Liver (tissue), 9 donors: ENCODE data around the gene PCNX2. TPM values are rescaled to one million over a fixed set of nuclear protein-coding genes. Genes with fewer than 3 reads are reported as not detected.
A peak's percentile ranks its signal among the peaks of the same experiment; 100 is the strongest.

Source experiments
- DNase-seq: peaks from one replicate; pipeline ENCODE4 v3.0.0-alpha.2; 2017; ENCODE audit warnings: low spot score
- H3K27ac ChIP-seq, 2 donors: one replicate each; pipeline ENCODE4 v1.7.0; 2013; ENCODE audit warnings: inconsistent platforms in 2 of 2, low read length in 2 of 2, control low read depth in 1 of 2, low read depth in 1 of 2, mild to moderate bottlenecking in 1 of 2
- H3K27me3 ChIP-seq, 4 donors: one replicate each; pipeline versions ENCODE4 v1.6.1 to v1.7.0; 2013; ENCODE audit warnings: low read length in 3 of 4, inconsistent platforms in 1 of 4, mild to moderate bottlenecking in 1 of 4, moderate library complexity in 1 of 4; ENCODE audit not compliant: control insufficient read depth in 4 of 4, insufficient read depth in 4 of 4
- H3K36me3 ChIP-seq, 4 donors: one replicate each; pipeline versions ENCODE4 v1.6.1 to v1.7.0; 2013; ENCODE audit warnings: low read length in 3 of 4, mild to moderate bottlenecking in 3 of 4, low read depth in 1 of 4, moderate library complexity in 1 of 4; ENCODE audit not compliant: control insufficient read depth in 4 of 4, insufficient read depth in 3 of 4
- H3K4me1 ChIP-seq, 4 donors: one replicate each; pipeline versions ENCODE4 v1.6.1 to v1.7.0; 2013; ENCODE audit warnings: low read length in 3 of 4, mild to moderate bottlenecking in 3 of 4, moderate library complexity in 1 of 4; ENCODE audit not compliant: control insufficient read depth in 4 of 4, insufficient read depth in 4 of 4
- H3K4me3 ChIP-seq, 3 donors: one replicate each; pipeline versions ENCODE4 v1.6.1 to v1.7.0; 2013; ENCODE audit warnings: low read length in 3 of 3, control low read depth in 1 of 3, low read depth in 1 of 3, mild to moderate bottlenecking in 1 of 3
- H3K9ac ChIP-seq, 2 donors: one replicate each; pipeline ENCODE4 v1.7.0; 2013; ENCODE audit warnings: low read length in 2 of 2, mild to moderate bottlenecking in 2 of 2, moderate library complexity in 2 of 2, control low read depth in 1 of 2, low read depth in 1 of 2
- H3K9me3 ChIP-seq, 4 donors: one replicate each; pipeline versions ENCODE4 v1.6.1 to v1.7.0; 2013; ENCODE audit warnings: low read length in 3 of 4; ENCODE audit not compliant: control insufficient read depth in 4 of 4
- CTCF ChIP-seq: fragments of 150-350 bp; IDR thresholded peaks from 2 replicates; pipeline ENCODE4 v1.5.1; 2017; ENCODE audit warnings: improper control_type of control experiment, low read depth, low read length; ENCODE audit not compliant: missing input control
- EGR1 ChIP-seq, 2 donors: IDR thresholded peaks; 2 replicates each; pipeline ENCODE4 v1.6.1; 2016 to 2018; ENCODE audit warnings: antibody characterized with exemption in 2 of 2, low read depth in 2 of 2
- FOXA1 ChIP-seq: IDR thresholded peaks from 2 replicates; pipeline ENCODE4 v1.6.1; 2016; ENCODE audit warnings: antibody characterized with exemption
- FOXA2 ChIP-seq: IDR thresholded peaks from 2 replicates; pipeline ENCODE4 v1.6.1; 2016; ENCODE audit warnings: antibody characterized with exemption
- GABPA ChIP-seq, 2 donors: IDR thresholded peaks in 1 of 2; conservative IDR thresholded peaks in 1 of 2; 2 replicates each; pipeline ENCODE4 v1.6.1; 2016; ENCODE audit warnings: antibody characterized with exemption in 2 of 2, mild to moderate bottlenecking in 1 of 2, moderate library complexity in 1 of 2
- HNF4A ChIP-seq, 2 donors: conservative IDR thresholded peaks; 2 replicates each; pipeline ENCODE4 v1.6.1; 2016; ENCODE audit warnings: antibody characterized with exemption in 2 of 2, mild to moderate bottlenecking in 2 of 2
- HNF4G ChIP-seq: IDR thresholded peaks from 2 replicates; pipeline ENCODE4 v1.6.1; 2016; ENCODE audit warnings: antibody characterized with exemption
- MAX ChIP-seq: IDR thresholded peaks from 2 replicates; pipeline ENCODE4 v1.6.1; 2016; ENCODE audit warnings: antibody characterized with exemption
- RAD21 ChIP-seq, 2 donors: IDR thresholded peaks; 2 replicates each; pipeline ENCODE4 v1.6.1; 2016; ENCODE audit warnings: antibody characterized with exemption in 2 of 2, mild to moderate bottlenecking in 2 of 2
- SP1 ChIP-seq: IDR thresholded peaks from 2 replicates; pipeline ENCODE4 v1.6.1; 2018; ENCODE audit warnings: antibody characterized with exemption, mild to moderate bottlenecking
- TAF1 ChIP-seq: conservative IDR thresholded peaks from 2 replicates; pipeline ENCODE4 v1.6.1; 2016; ENCODE audit warnings: antibody characterized with exemption, mild to moderate bottlenecking
- YY1 ChIP-seq: IDR thresholded peaks from 2 replicates; pipeline ENCODE4 v1.6.1; 2016; ENCODE audit warnings: antibody characterized with exemption, mild to moderate bottlenecking
- ZBTB33 ChIP-seq: IDR thresholded peaks from 2 replicates; pipeline ENCODE4 v1.6.1; 2016; ENCODE audit warnings: antibody characterized with exemption
- WGBS: extraction: QIAGEN DNeasy Blood & Tissue Kit; methylation state at CpG from one replicate; pipeline ENCODE4 v1.1.7; 2013; 5-methylcytosine and 5-hydroxymethylcytosine counted together
- polyA plus RNA-seq, 2 donors: library from polyadenylated mRNA; stranded (reverse) in 1 of 2; unstranded in 1 of 2; fragments of 200-250 nt in 1 of 2; fragments of >200 nt in 1 of 2; fragmentation: Nextera tagmentation in 1 of 2; extraction: Ambion mirVana in 1 of 2; gene quantifications; one replicate each; pipeline versions ENCODE4 v1.2.1 to v1.2.3, GENCODE V29; 2013 to 2015
- total RNA-seq, 2 donors: library from RNA; depleted of rRNA; stranded (reverse); fragments of >200 nt; gene quantifications; one replicate each; pipeline ENCODE4 v1.2.3, GENCODE V29; 2014
- donor health status: healthy.
- donor health status: healthy.
- donor health status: healthy.
- donor health status: healthy.
- donor health status: healthy.

PCNX2 gene
- total and polyA plus RNA-seq, 4 donors: 0.20 to 3.1 (median 0.92) TPM

- TF ChIP-seq CTCF (no peak), GABPA (IDR thresholded peaks at IDR 0.05 in 1 of 2, conservative IDR thresholded peaks at IDR 0.05 in 1 of 2) (no peak), HNF4A (conservative IDR thresholded peaks at IDR 0.05) (no peak)
Observed at GRCh38 chr1:233246965-233247364, 48.6 kb downstream of the PCNX2 start (continued).

GRCh38 chr1:233245191-233245765 lies 50.2 kb downstream of the PCNX2 start:
- no peaks in the 10 kb centered on the region for H3K27me3 ChIP-seq
- WGBS: 95% methylated on average over 8 of the region's 8 CpGs
- H3K4me3 ChIP-seq: no peak overlapping the region
- DNase-seq: no peak
- H3K36me3 ChIP-seq: no peaks in the 10 kb centered on the region
- no peaks in the 10 kb centered on the region for H3K9me3 ChIP-seq
- TF ChIP-seq GABPA (IDR thresholded peaks at IDR 0.05 in 1 of 2, conservative IDR thresholded peaks at IDR 0.05 in 1 of 2) (no peak), TAF1 (no peak), SP1 (no peak), ZBTB33 (no peak), CTCF (no peak), EGR1 (IDR thresholded peaks at IDR 0.05; ENCODE audit: low read depth in 2 of 2) (no peak), HNF4G (no peak), YY1 (no peak), FOXA2 (no peak), FOXA1 (no peak), MAX (no peak)
- H3K9ac ChIP-seq: no peak overlapping the region
- H3K4me1 ChIP-seq: peaks cover 0 to 9% (median 0%) of the 10 kb centered on the region in 4 donors
- H3K27ac ChIP-seq: no peak overlapping the region

- Histone ChIP-seq H3K27me3 (no peaks in the 10 kb centered on the region), H3K4me1 (peaks cover 0 to 9% (median 0%) of the 10 kb centered on the region in 4 donors), H3K4me3 (no peak overlapping the region), H3K27ac (no peak overlapping the region), H3K9ac (no peak overlapping the region), H3K36me3 (no peaks in the 10 kb centered on the region), H3K9me3 (no peaks in the 10 kb centered on the region)
- TF ChIP-seq RAD21 (IDR thresholded peaks at IDR 0.05) (no peak), EGR1 (IDR thresholded peaks at IDR 0.05; ENCODE audit: low read depth in 2 of 2) (no peak), SP1 (peak; percentile 49), FOXA2 (peak; percentile 42), MAX (no peak), HNF4A (conservative IDR thresholded peaks at IDR 0.05) (peak; percentile 56 to 66), GABPA (IDR thresholded peaks at IDR 0.05 in 1 of 2, conservative IDR thresholded peaks at IDR 0.05 in 1 of 2) (no peak)
- 67% methylated on average over 6 of the region's 6 CpGs for WGBS
- no peak for DNase-seq
Observed at GRCh38 chr1:233244183-233244582, 51.3 kb downstream of the PCNX2 start.
